C4-2B (cell line): ENCODE results near the gene NISCH.

Source experiments
- ZFX ChIP-seq: fragments of 450-650 bp; IDR thresholded peaks from 2 replicates; pipeline ENCODE4 v1.6.1; 2017
- TF ChIP-seq, protein P1 (sequence below): fragments of 450-650 bp; conservative IDR thresholded peaks from 2 replicates; pipeline ENCODE4 v1.5.1; 2017; ENCODE audit warnings: mild to moderate bottlenecking

DNA sequence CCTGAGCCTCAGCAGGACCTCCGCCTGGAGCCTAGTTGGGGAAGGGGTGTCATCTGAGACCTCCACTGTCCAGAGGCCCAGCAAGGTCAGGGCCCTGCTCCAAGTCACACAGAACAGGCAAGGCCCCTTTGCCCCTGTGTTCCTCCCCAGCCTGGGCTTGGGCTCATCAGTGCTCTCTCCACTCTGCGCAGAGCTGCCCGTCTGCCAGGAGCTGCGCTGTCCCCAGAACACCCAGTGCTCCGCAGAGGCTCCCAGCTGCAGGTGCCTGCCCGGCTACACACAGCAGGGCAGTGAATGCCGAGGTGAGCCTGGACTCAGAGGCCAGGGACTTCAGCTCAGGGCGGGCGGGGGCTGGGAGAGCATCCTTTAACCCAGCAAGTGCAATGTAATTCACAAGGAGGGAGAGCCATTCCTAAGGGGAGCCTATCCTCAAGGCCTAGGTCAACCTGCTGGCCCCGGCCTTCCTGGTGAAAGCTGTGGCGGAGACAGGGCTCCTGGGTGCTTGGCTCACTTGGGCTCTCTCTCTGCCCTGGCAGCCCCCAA, 47.5 kb downstream of the NISCH start:
- TF ChIP-seq, protein P1, sequence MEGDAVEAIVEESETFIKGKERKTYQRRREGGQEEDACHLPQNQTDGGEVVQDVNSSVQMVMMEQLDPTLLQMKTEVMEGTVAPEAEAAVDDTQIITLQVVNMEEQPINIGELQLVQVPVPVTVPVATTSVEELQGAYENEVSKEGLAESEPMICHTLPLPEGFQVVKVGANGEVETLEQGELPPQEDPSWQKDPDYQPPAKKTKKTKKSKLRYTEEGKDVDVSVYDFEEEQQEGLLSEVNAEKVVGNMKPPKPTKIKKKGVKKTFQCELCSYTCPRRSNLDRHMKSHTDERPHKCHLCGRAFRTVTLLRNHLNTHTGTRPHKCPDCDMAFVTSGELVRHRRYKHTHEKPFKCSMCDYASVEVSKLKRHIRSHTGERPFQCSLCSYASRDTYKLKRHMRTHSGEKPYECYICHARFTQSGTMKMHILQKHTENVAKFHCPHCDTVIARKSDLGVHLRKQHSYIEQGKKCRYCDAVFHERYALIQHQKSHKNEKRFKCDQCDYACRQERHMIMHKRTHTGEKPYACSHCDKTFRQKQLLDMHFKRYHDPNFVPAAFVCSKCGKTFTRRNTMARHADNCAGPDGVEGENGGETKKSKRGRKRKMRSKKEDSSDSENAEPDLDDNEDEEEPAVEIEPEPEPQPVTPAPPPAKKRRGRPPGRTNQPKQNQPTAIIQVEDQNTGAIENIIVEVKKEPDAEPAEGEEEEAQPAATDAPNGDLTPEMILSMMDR, result no peak
- TF ChIP-seq ZFX, result no peak
